Small intestine (tissue), 7 donors: ENCODE data around the gene GCH1. TPM values are rescaled to one million over a fixed set of nuclear protein-coding genes. Genes with fewer than 3 reads are reported as not detected.
"Not testable (repeated sequence)": the region's sequence is repeated elsewhere in the genome, so short reads cannot be mapped to it uniquely, and the experiment has no call there.

Experiments
- DNase-seq, 2 donors: peaks; one replicate each; pipeline versions ENCODE4 v3.0.0 to v3.0.0-alpha.2; 2013
- FAIRE-seq: peaks from 2 replicates; lab custom pipeline; 2012; peaks lifted over from hg19 to GRCh38; lab: Jason Lieb, UNC
- H3K27ac ChIP-seq, 3 donors: one replicate each; pipeline ENCODE4 v1.5.1; 2013; ENCODE audit warnings: low read length in 2 of 3, mild to moderate bottlenecking in 2 of 3, control low read depth in 1 of 3, inconsistent platforms in 1 of 3, low read depth in 1 of 3, moderate library complexity in 1 of 3
- H3K27me3 ChIP-seq, 3 donors: one replicate each; pipeline ENCODE4 v1.6.1; 2013; ENCODE audit warnings: low read length in 3 of 3, inconsistent platforms in 1 of 3; ENCODE audit not compliant: control insufficient read depth in 3 of 3, insufficient read depth in 3 of 3
- H3K36me3 ChIP-seq, 3 donors: one replicate each; pipeline ENCODE4 v1.6.1; 2013; ENCODE audit warnings: low read length in 3 of 3, inconsistent platforms in 1 of 3, low read depth in 1 of 3, mild to moderate bottlenecking in 1 of 3, moderate library complexity in 1 of 3; ENCODE audit not compliant: control insufficient read depth in 3 of 3, insufficient read depth in 2 of 3
- H3K4me1 ChIP-seq, 3 donors: one replicate each; pipeline ENCODE4 v1.6.1; 2013; ENCODE audit warnings: low read length in 2 of 3, inconsistent platforms in 1 of 3, low read depth in 1 of 3, mild to moderate bottlenecking in 1 of 3, moderate library complexity in 1 of 3; ENCODE audit not compliant: control insufficient read depth in 3 of 3, insufficient read depth in 2 of 3
- H3K4me3 ChIP-seq, 3 donors: one replicate each; pipeline ENCODE4 v1.5.1; 2013; ENCODE audit warnings: low read length in 3 of 3, control low read depth in 1 of 3, inconsistent platforms in 1 of 3, low read depth in 1 of 3, mild to moderate bottlenecking in 1 of 3, moderate library complexity in 1 of 3
- H3K9me3 ChIP-seq, 2 donors: one replicate each; pipeline ENCODE4 v1.6.1; 2013; ENCODE audit warnings: low read depth in 1 of 2, low read length in 1 of 2; ENCODE audit not compliant: control insufficient read depth in 2 of 2, insufficient read depth in 1 of 2
- WGBS, 3 donors: extraction: QIAGEN DNeasy Blood & Tissue Kit; methylation state at CpG; one replicate each; pipeline ENCODE4 v1.1.7; 2013; 5-methylcytosine and 5-hydroxymethylcytosine counted together
- polyA plus RNA-seq, 4 donors: library from polyadenylated mRNA; stranded (reverse) in 3 of 4; unstranded in 1 of 4; fragments of 200-250 nt in 3 of 4; fragments of 120-200 nt in 1 of 4; gene quantifications; one replicate each; pipeline versions ENCODE4 v1.2.1 to v1.2.3, GENCODE V29; 2013
- donor health status: healthy with polysubstance abuse.
- donor health status: control.
- donor health status: control.
- donor health status: Bipolar disorder and iron deficiency.
- donor health status: healthy.

Gene GCH1
- polyA plus RNA-seq, 4 donors: 15.0 to 47.4 (median 37.6) TPM

- no peak for FAIRE-seq
- H3K36me3 ChIP-seq: peaks cover 0 to 4% (median 0%) of the 10 kb centered on the region in 3 donors
- H3K4me3 ChIP-seq: no peak overlapping the region
- H3K9me3 ChIP-seq: no peaks in the 10 kb centered on the region
- H3K27me3 ChIP-seq: no peaks in the 10 kb centered on the region
- H3K27ac ChIP-seq: no peak overlapping the region
- 90 to 94% (median 90%) methylated on average over 8 of the region's 8 CpGs for WGBS, 3 donors
- DNase-seq: no peak
- peaks cover 0 to 3% (median 0%) of the 10 kb centered on the region in 3 donors for H3K4me1 ChIP-seq
These were observed 12.7 kb downstream of the GCH1 start for GRCh38 chr14:54889919-54890318.

- 40 to 54% (median 48%) methylated on average over 6 of the region's 6 CpGs for WGBS, 3 donors
- DNase-seq (no peak), FAIRE-seq (no peak)
- Histone ChIP-seq H3K9me3 (no peaks in the 10 kb centered on the region), H3K36me3 (peaks cover 0 to 10% (median 0%) of the 10 kb centered on the region in 3 donors), H3K4me1 (no peaks in the 10 kb centered on the region), H3K27me3 (no peaks in the 10 kb centered on the region), H3K4me3 (no peak overlapping the region), H3K27ac (peak overlapping the region; percentile 21 to 85 (median 58))
These were observed 20.1 kb downstream of the GCH1 start for GRCh38 chr14:54882521-54882920.

- Histone ChIP-seq H3K4me1 (peaks cover 0 to 3% (median 0%) of the 10 kb centered on the region in 3 donors), H3K4me3 (peak overlapping the region in 2 of 3 donors; percentile 6 to 50), H3K27me3 (no peaks in the 10 kb centered on the region), H3K36me3 (peaks cover 0 to 10% (median 0%) of the 10 kb centered on the region in 3 donors), H3K9me3 (no peaks in the 10 kb centered on the region), H3K27ac (peak overlapping the region; percentile 58 to 85 (median 85))
- WGBS, 3 donors: 2 to 4% (median 2%) methylated on average over 5 of the region's 5 CpGs
- peak; percentile 40 to 82 for DNase-seq
- FAIRE-seq: no peak
These were observed 20.7 kb downstream of the GCH1 start for GRCh38 chr14:54881761-54882401.

GRCh38 chr14:54881235-54881760, 21.3 kb downstream of the GCH1 start:
- DNase-seq (peak; percentile 40 to 75), FAIRE-seq (no peak)
- 2 to 5% (median 3%) methylated on average over 6 of the region's 6 CpGs for WGBS, 3 donors

GRCh38 chr14:54877703-54878021, 25.0 kb downstream of the GCH1 start:
- Histone ChIP-seq H3K27me3 (no peaks in the 10 kb centered on the region), H3K4me1 (peaks cover 0 to 3% (median 0%) of the 10 kb centered on the region in 3 donors), H3K9me3 (no peaks in the 10 kb centered on the region), H3K36me3 (peaks cover 0 to 3% (median 0%) of the 10 kb centered on the region in 3 donors), H3K27ac (peak overlapping the region in 1 of 3 donors; percentile 6), H3K4me3 (no peak overlapping the region)
- FAIRE-seq: no peak
- no peak for DNase-seq
- 79 to 92% (median 88%) methylated on average over 3 of the region's 3 CpGs for whole genome bisulfite sequencing, 3 donors

More at GRCh38 chr14:54881235-54881760, 21.3 kb downstream of the GCH1 start:
- no peaks in the 10 kb centered on the region for H3K9me3 ChIP-seq
- H3K27ac ChIP-seq: peak overlapping the region; percentile 58 to 85 (median 85)
- peaks cover 0 to 10% (median 0%) of the 10 kb centered on the region in 3 donors for H3K36me3 ChIP-seq
- peak overlapping the region in 2 of 3 donors; percentile 6 to 50 for H3K4me3 ChIP-seq
- no peaks in the 10 kb centered on the region for H3K27me3 ChIP-seq
- peaks cover 0 to 3% (median 0%) of the 10 kb centered on the region in 3 donors for H3K4me1 ChIP-seq

GRCh38 chr14:54877015-54877702, 25.5 kb downstream of the GCH1 start:
- Histone ChIP-seq H3K27ac (peak overlapping the region in 2 of 3 donors; percentile 2 to 52), H3K4me1 (peaks cover 0 to 3% (median 0%) of the 10 kb centered on the region in 3 donors), H3K9me3 (no peaks in the 10 kb centered on the region), H3K27me3 (no peaks in the 10 kb centered on the region), H3K4me3 (no peak overlapping the region), H3K36me3 (peaks cover 0 to 3% (median 0%) of the 10 kb centered on the region in 3 donors)
- FAIRE-seq (no peak), DNase-seq (peak; percentile 66 to 69)
- WGBS, 3 donors: 51 to 69% (median 67%) methylated on average over 5 of the region's 5 CpGs

- H3K27ac ChIP-seq, H3K27me3 ChIP-seq, H3K9me3 ChIP-seq, H3K4me1 ChIP-seq, FAIRE-seq, H3K36me3 ChIP-seq, H3K4me3 ChIP-seq, DNase-seq: not testable (repeated sequence)
- 94 to 100% (median 100%) methylated on average over 1 to 2 of the region's 2 CpGs for WGBS, 3 donors
These were observed 27.0 kb downstream of the GCH1 start for GRCh38 chr14:54875648-54876047.
